ENCODE results near the gene SEMA5B. TPM values are rescaled to one million over a fixed set of nuclear protein-coding genes. Genes with fewer than 3 reads are reported as not detected.

The SEMA5B gene
- total and polyA plus RNA-seq, 9 of the 15 experiments (the other 6 are each of a cell fraction or from before 2014, with no cell fraction given): not detected

DNA sequence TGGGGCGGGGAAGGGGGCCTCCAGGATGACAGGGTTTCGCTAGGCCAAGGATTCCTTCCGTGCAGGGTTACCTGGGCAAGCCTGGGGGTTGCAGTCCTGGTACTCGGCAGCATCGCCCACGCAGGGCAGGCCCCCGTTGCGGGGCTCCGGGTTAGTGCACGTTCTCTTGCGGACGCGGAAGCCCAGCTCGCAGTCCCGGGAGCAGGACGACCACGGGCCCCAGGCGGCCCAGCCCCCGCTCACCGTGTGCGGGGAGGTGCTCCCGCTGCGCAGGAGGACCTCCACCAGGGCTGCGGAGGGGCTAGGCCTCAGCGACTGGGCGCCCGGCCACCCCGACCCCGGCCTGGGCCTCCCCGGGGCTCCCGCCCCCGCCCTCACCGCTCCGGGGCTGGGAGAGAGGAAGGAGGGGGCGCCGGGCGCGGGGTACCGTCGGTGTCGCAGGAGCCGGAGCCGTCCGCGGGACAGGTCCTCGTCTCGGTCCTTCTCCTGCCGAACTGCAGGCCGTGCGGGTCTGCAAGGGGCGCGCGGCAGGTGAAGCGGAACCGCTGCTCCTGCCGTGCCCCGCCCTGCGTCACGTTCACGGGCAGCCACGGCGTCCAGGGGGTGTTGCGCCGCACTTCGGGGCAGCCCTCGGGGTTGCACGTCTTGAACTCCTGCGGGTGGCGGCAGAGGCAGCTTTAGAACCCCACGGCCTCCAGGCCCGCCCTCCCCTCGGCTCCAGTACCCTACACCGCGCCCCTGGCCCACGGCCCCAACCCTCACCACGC, 114.6 kb downstream of the SEMA5B start (continued):
- TF ChIP-seq NONO (IDR thresholded peaks at IDR 0.05; ENCODE audit: low read depth in 2 of 2, low read length in 1 of 2): no peak
- no peak for TF ChIP-seq ZNF134 (CRISPR knock-in tag; conservative IDR thresholded peaks at IDR 0.05)
- no peak for TF ChIP-seq TAL1 (IDR thresholded peaks at IDR 0.05)

- no peak for ATAC-seq
- Histone ChIP-seq H4K20me1 (replicated peaks; ENCODE audit: control insufficient read depth, insufficient read depth, low read length) (no peaks in the 10 kb centered on the region), H3K27ac (ENCODE audit: extremely low read depth, low read depth, low read length) (no peak overlapping the region), H3K79me2 (ENCODE audit: control insufficient read depth, insufficient read depth, low read length) (no peaks in the 10 kb centered on the region), H3K4me1 (replicated peaks in 1 of 2; ENCODE audit: control insufficient read depth in 2 of 2, insufficient read depth in 2 of 2, low read length in 2 of 2) (peaks cover 0 to 20% of the 10 kb centered on the region in 2 experiments; a peak in 2 of 5 replicates), H3K27me3 (ENCODE audit: control insufficient read depth in 2 of 2, insufficient read depth in 2 of 2, low read length in 2 of 2) (peaks cover 12 to 61% of the 10 kb centered on the region in 2 experiments; a peak in 4 of 5 replicates), H3K9me1 (ENCODE audit: control insufficient read depth, insufficient read depth, low read length) (no peaks in the 10 kb centered on the region), H3K9ac (ENCODE audit: insufficient read depth in 1 of 2, low read depth in 2 of 2, low read length in 2 of 2) (no peak overlapping the region), H3K36me3 (ENCODE audit: control insufficient read depth, insufficient read depth, low read length) (no peaks in the 10 kb centered on the region), H3K4me2 (ENCODE audit: insufficient read depth, low read length) (no peak overlapping the region), H3K9me3 (replicated peaks; ENCODE audit: control insufficient read depth, insufficient read depth, low read depth, low read length) (no peaks in the 10 kb centered on the region), H2AFZ (ENCODE audit: low read depth, low read length) (no peak overlapping the region), H3K4me3 (no peak overlapping the region)
- no peak for TF ChIP-seq HMG20A (CRISPR knock-in tag; conservative IDR thresholded peaks at IDR 0.05)
- no peak for TF ChIP-seq PPARD (CRISPR knock-in tag; IDR thresholded peaks at IDR 0.05)
- TF ChIP-seq ZNF589 (CRISPR knock-in tag; IDR thresholded peaks at IDR 0.05; ENCODE audit: low read depth): no peak
- TF ChIP-seq MAZ (CRISPR knock-in tag; conservative IDR thresholded peaks at IDR 0.05 in 1 of 2, IDR thresholded peaks at IDR 0.05 in 1 of 2): no peak
- no peak for TF ChIP-seq ZNF316 (IDR thresholded peaks at IDR 0.05)
- TF ChIP-seq GTF2A2 (tag; IDR thresholded peaks at IDR 0.05): no peak
- no peak for TF ChIP-seq CREBBP (IDR thresholded peaks at IDR 0.05; ENCODE audit: low read depth, low read length)
- TF ChIP-seq, protein P1, sequence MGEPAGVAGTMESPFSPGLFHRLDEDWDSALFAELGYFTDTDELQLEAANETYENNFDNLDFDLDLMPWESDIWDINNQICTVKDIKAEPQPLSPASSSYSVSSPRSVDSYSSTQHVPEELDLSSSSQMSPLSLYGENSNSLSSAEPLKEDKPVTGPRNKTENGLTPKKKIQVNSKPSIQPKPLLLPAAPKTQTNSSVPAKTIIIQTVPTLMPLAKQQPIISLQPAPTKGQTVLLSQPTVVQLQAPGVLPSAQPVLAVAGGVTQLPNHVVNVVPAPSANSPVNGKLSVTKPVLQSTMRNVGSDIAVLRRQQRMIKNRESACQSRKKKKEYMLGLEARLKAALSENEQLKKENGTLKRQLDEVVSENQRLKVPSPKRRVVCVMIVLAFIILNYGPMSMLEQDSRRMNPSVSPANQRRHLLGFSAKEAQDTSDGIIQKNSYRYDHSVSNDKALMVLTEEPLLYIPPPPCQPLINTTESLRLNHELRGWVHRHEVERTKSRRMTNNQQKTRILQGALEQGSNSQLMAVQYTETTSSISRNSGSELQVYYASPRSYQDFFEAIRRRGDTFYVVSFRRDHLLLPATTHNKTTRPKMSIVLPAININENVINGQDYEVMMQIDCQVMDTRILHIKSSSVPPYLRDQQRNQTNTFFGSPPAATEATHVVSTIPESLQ (CRISPR knock-in tag; IDR thresholded peaks at IDR 0.05): no peak
- no peak for TF ChIP-seq PTTG1 (tag; IDR thresholded peaks at IDR 0.05; ENCODE audit: low read depth)
- no peak for DNase-seq (ENCODE audit: extremely low read depth in 1 of 4, low spot score in 3 of 4)
- in situ Hi-C loops (cut with MboI) (no loop called here), intact Hi-C loops (cut with micrococcal nuclease) (no loop called here)
- ChIA-PET CTCF (ENCODE audit: low intra/inter-chr PET ratio) (no interaction called here), POLR2A (no interaction called here)
- FAIRE-seq: no peak
- no TSS peak for BruUV-seq (replicated peaks)
- WGBS (ENCODE audit: insufficient coverage, low coverage, missing lambda C conversion rate): 6% methylated on average over 10 of the region's 16 CpGs
Measured at GRCh38 chr3:122911901-122912300, 115.7 kb downstream of the SEMA5B start.

Data from K562 (cell line).